Nephron progenitor cell (in vitro differentiated cells): ENCODE measurements around the gene LRP2BP.

Experiments used
- DNase-seq: peaks from one replicate; pipeline ENCODE4 v3.0.0; 2021
- H3K27ac Mint-ChIP-seq: 2 replicates; pipeline ENCODE4 v1.8.0; 2021; ENCODE audit warnings: mild to moderate bottlenecking, moderate library complexity, mixed read lengths
- H3K27me3 Mint-ChIP-seq: 2 replicates; pipeline ENCODE4 v1.8.0; 2021; ENCODE audit warnings: mild to moderate bottlenecking, low read depth, mixed read lengths; ENCODE audit not compliant: poor library complexity
- H3K36me3 Mint-ChIP-seq: 2 replicates; pipeline ENCODE4 v1.8.0; 2021; ENCODE audit warnings: low read depth, mixed read lengths
- H3K4me1 Mint-ChIP-seq: 2 replicates; pipeline ENCODE4 v1.8.0; 2021; ENCODE audit warnings: mixed read lengths
- H3K4me3 Mint-ChIP-seq: 2 replicates; pipeline ENCODE4 v1.8.0; 2021; ENCODE audit warnings: mild to moderate bottlenecking, moderate library complexity, mixed read lengths
- H3K9me3 Mint-ChIP-seq: 2 replicates; pipeline ENCODE4 v1.8.0; 2021; ENCODE audit warnings: mild to moderate bottlenecking, moderate library complexity, mixed read lengths
- CTCF ChIP-seq: fragments of 200-600 bp; sonication (generic); IDR thresholded peaks from 2 replicates; pipeline ENCODE4 v1.5.0; 2021; ENCODE audit warnings: antibody characterized with exemption

The LRP2BP gene

DNA sequence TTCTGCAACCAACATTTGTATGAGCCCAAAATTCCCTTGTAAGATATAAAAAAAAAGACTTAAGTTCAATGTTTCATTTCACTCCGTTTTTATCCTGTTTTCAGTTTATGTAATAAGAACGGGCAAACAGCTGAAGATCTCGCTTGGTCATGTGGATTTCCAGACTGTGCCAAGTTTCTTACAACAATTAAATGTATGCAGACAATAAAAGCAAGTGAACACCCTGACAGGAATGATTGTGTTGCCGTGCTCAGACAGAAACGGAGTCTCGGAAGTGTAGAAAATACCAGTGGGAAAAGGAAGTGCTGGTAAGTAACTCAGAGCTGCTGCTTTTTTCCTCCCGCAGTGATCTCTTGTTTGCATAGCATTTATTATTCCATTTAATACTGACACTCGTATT is 3.7 kb upstream of the LRP2BP start:
- H3K36me3 Mint-ChIP-seq, result peaks cover 55% of the 10 kb centered on the region
- H3K27ac Mint-ChIP-seq, result no peak overlapping the region
- peaks cover 20% of the 10 kb centered on the region for H3K4me1 Mint-ChIP-seq
- no peaks in the 10 kb centered on the region for H3K27me3 Mint-ChIP-seq
- H3K4me3 Mint-ChIP-seq, result no peak overlapping the region
- H3K9me3 Mint-ChIP-seq, result no peaks in the 10 kb centered on the region
- TF ChIP-seq CTCF, result no peak
- DNase-seq, result no peak

- TF ChIP-seq CTCF, result no peak
- H3K27ac Mint-ChIP-seq, result no peak overlapping the region
- no peak for DNase-seq
- no peak overlapping the region for H3K4me3 Mint-ChIP-seq
- peaks cover 49% of the 10 kb centered on the region for H3K36me3 Mint-ChIP-seq
- H3K27me3 Mint-ChIP-seq, result no peaks in the 10 kb centered on the region
- no peaks in the 10 kb centered on the region for H3K9me3 Mint-ChIP-seq
- H3K4me1 Mint-ChIP-seq, result peaks cover 22% of the 10 kb centered on the region
These were observed 2.9 kb upstream of the LRP2BP start for GRCh38 chr4:185398618-185399017.

DNA sequence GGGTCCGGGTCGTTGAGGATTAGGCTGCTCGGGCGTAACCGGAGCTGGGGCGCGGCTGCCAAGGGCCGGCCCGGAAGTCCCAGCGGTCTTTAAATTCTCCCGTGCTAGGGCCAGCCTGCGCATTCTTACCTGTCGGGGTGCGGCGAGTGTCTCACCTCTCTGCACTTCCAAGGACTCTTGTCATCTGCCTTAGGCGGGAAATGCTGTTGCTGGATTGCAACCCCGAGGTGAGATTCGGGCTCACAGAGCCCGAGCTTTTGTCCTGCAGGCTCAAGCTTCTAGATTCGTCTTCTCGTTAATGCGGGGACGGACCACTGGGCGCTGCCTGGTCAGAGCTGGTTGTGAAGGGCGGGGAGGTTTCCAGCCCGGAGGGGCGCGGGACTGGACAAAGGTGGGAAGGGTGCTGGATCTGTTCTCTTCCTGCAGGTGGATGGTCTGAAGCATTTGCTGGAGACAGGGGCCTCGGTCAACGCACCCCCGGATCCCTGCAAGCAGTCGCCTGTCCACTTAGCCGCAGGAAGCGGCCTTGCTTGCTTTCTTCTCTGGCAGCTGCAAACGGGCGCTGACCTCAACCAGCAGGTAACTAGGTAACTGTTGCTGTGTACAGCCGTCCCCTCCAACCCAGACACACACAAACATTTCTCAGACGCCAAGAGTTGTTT is 1.1 kb upstream of the LRP2BP start, which contains the start of gene ANKRD37:
ANKRD37 (plus strand) TSS at position 118 of the 662 bp plus-strand sequence; CDS start at position 201, 83 bp downstream.
- no peak for DNase-seq
- Mint-ChIP-seq H3K36me3 (peaks cover 37% of the 10 kb centered on the region), H3K9me3 (peaks cover 3% of the 10 kb centered on the region), H3K4me1 (peaks cover 22% of the 10 kb centered on the region), H3K27ac (peak within 1 kb of the TSS; percentile 89), H3K4me3 (peak within 1 kb of the TSS; percentile 89), H3K27me3 (no peaks in the 10 kb centered on the region)
- TF ChIP-seq CTCF, result no peak

DNA sequence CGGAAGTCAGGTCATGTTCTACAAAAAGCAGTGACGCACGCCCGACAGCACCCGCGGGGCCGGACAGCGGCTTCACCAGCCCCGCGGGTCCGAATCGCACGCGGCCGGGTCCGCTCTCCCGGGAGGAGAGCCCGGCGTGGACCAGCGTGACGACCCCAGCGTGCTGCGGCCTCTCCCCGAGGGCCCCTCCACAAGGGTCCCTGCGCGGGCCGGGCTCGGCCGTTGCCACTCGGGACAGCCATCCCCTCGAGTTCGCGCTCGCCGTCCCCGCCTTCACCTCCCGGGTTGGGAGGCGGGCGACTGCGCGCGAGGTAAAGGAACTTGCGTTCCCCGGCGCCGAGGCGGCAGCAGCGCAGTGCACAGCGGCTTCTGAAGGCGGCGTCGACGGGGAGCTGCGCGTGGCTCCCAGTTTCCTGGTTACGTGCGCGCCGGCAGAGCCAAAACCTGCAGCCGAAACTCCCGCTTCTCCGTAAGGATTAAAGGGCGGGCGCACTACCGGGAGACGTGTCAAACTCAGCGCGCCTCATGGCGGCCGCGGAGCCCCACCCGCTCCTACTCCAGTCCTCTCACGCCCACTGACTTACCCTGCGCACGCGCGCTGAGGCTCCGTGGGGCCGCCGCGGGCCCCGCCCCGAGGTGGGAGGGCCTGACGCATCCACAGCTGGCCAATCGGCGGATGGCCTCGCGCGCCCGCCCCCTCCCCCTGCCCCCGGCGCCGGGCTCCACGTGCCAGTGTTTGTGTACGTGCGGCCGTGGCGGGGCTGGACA is 416 bp upstream of the LRP2BP start:
- Mint-ChIP-seq H3K36me3 (peaks cover 39% of the 10 kb centered on the region), H3K4me3 (peak overlapping the region; percentile 89), H3K9me3 (peaks cover 9% of the 10 kb centered on the region), H3K4me1 (peaks cover 22% of the 10 kb centered on the region), H3K27ac (peak overlapping the region; percentile 89), H3K27me3 (no peaks in the 10 kb centered on the region)
- TF ChIP-seq CTCF, result no peak
- DNase-seq, result peak; percentile 96

- Mint-ChIP-seq H3K4me3 (peak overlapping the region; percentile 84), H3K36me3 (peaks cover 34% of the 10 kb centered on the region), H3K4me1 (peaks cover 22% of the 10 kb centered on the region), H3K27me3 (no peaks in the 10 kb centered on the region), H3K27ac (no peak overlapping the region), H3K9me3 (peaks cover 12% of the 10 kb centered on the region)
- no peak for DNase-seq
- no peak for TF ChIP-seq CTCF
These were observed 1.0 kb downstream of the LRP2BP start for GRCh38 chr4:185394568-185395237.
